HepG2 (cell line): Measurements from ENCODE around the gene GALNT1.

Experiments
- SSRP1 ChIP-seq: IDR thresholded peaks from 2 replicates; pipeline ENCODE4 v1.6.1; 2016; ENCODE audit warnings: control low read depth
- ZBTB46 ChIP-seq: sonication (generic); formaldehyde crosslinking; IDR thresholded peaks from 2 replicates; pipeline ENCODE4 v1.4.0; 2020; ENCODE audit warnings: mild to moderate bottlenecking, missing genetic modification reagents, borderline replicate concordance

DNA sequence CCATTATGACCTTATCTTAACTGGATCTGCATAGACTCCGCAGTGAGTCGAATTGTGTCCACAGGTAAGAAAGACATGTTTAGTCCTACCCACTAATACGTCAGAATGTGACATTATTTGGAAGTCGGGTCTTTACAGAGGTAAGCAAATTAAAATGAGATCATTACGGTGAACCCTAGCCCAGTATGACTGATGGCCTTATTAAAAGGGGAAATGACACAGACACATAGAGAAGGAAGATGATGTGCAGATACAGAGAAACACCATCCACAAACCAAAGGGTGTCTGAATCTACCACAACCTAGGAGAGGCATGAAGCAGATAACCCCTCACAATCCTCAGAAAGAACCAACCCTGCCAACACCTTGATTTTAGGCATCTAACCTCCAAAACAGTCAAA lies 135.6 kb downstream of the GALNT1 start:
- TF ChIP-seq ZBTB46 (CRISPR knock-in tag), result no peak
- no peak for TF ChIP-seq SSRP1 (CRISPR knock-in tag)
